LoVo (cell line): ENCODE data around the gene TMEM154.
"Not testable (repeated sequence)": the region's sequence is repeated elsewhere in the genome, so short reads cannot be mapped to it uniquely, and the experiment has no call there.

Source experiments
- DNase-seq: peaks from one replicate; pipeline ENCODE4 v3.0.0-alpha.2; 2016; ENCODE audit warnings: low spot score

The TMEM154 gene

GRCh38 chr4:152666946-152667345, 12.9 kb downstream of the TMEM154 start:
- DNase-seq: no peak

GRCh38 chr4:152665691-152666395, 14.0 kb downstream of the TMEM154 start:
- DNase-seq: no peak

- not testable (repeated sequence) for DNase-seq
Measured at GRCh38 chr4:152664067-152664378, 15.8 kb downstream of the TMEM154 start.

- no peak for DNase-seq
Measured at GRCh38 chr4:152663203-152664066, 16.4 kb downstream of the TMEM154 start.

GRCh38 chr4:152661649-152662048, 18.1 kb downstream of the TMEM154 start:
- no peak for DNase-seq

GRCh38 chr4:152660526-152660925, 19.3 kb downstream of the TMEM154 start:
- DNase-seq: no peak

GRCh38 chr4:152659806-152660205, 20.0 kb downstream of the TMEM154 start:
- no peak for DNase-seq

GRCh38 chr4:152657657-152658056, 22.1 kb downstream of the TMEM154 start:
- DNase-seq: no peak

GRCh38 chr4:152655272-152656129, 24.3 kb downstream of the TMEM154 start:
- DNase-seq: no peak

- no peak for DNase-seq
Measured at GRCh38 chr4:152652102-152652501, 27.7 kb downstream of the TMEM154 start.

- no peak for DNase-seq
Measured at GRCh38 chr4:152651473-152652060, 28.2 kb downstream of the TMEM154 start.

- no peak for DNase-seq
Measured at GRCh38 chr4:152646221-152646620, 33.6 kb downstream of the TMEM154 start.

GRCh38 chr4:152644130-152644529, 35.7 kb downstream of the TMEM154 start:
- DNase-seq: no peak

GRCh38 chr4:152643153-152644035, 36.4 kb downstream of the TMEM154 start:
- no peak for DNase-seq

GRCh38 chr4:152640058-152640921, 39.5 kb downstream of the TMEM154 start:
- DNase-seq: peak; percentile 23

GRCh38 chr4:152635851-152636250, 43.9 kb downstream of the TMEM154 start:
- DNase-seq: no peak

- peak; percentile 21 for DNase-seq
Measured at GRCh38 chr4:152634110-152634760, 45.6 kb downstream of the TMEM154 start.

- no peak for DNase-seq
Measured at GRCh38 chr4:152633118-152633517, 46.7 kb downstream of the TMEM154 start.

GRCh38 chr4:152630324-152630723, 49.5 kb downstream of the TMEM154 start:
- no peak for DNase-seq

GRCh38 chr4:152629908-152630307, 49.9 kb downstream of the TMEM154 start:
- DNase-seq: no peak
